Peyer's patch (tissue), 4 donors: Measurements from ENCODE around the gene CPA5.

Experiments used
- CTCF ChIP-seq, 6 experiments: fragments of 450-650 bp in 4 of 6; fragments of 200-600 bp in 2 of 6; sonication (generic) in 1 of 6; IDR thresholded peaks; one replicate each; pipeline ENCODE4 v1.5.1; 2017 to 2019; ENCODE audit warnings: antibody characterized with exemption in 6 of 6, mild to moderate bottlenecking in 3 of 6, moderate library complexity in 1 of 6
- POLR2A ChIP-seq, 2 donors: fragments of 450-650 bp; IDR thresholded peaks; one replicate each; pipeline ENCODE4 v1.5.1; 2017; ENCODE audit warnings: antibody characterized with exemption in 2 of 2, mild to moderate bottlenecking in 2 of 2, moderate library complexity in 2 of 2

- TF ChIP-seq CTCF (IDR thresholded peaks at IDR 0.05) = no peak
- TF ChIP-seq POLR2A (IDR thresholded peaks at IDR 0.05) = no peak
These were observed 8.6 kb downstream of the CPA5 start for GRCh38 chr7:130353196-130353595.
